ENCODE results near the gene GPR149. TPM values are rescaled to one million over a fixed set of nuclear protein-coding genes. Genes with fewer than 3 reads are reported as not detected.

The GPR149 gene
- polyA plus RNA-seq, 3 donors: not detected

- Mint-ChIP-seq H3K4me3 (no peak overlapping the region), H3K9me3 (peaks cover 0 to 7% (median 0%) of the 10 kb centered on the region in 7 donors), H3K4me1 (no peaks in the 10 kb centered on the region), H3K27me3 (ENCODE audit: low read depth in 3 of 3) (no peaks in the 10 kb centered on the region), H3K27ac (no peak overlapping the region), H3K36me3 (no peaks in the 10 kb centered on the region)
- H3K9me3 ChIP-seq (replicated peaks in 1 of 2; ENCODE audit: control insufficient read depth in 1 of 2, insufficient read depth in 1 of 2, low read length in 2 of 2): no peaks in the 10 kb centered on the region
- no peaks in the 10 kb centered on the region for H3K27me3 ChIP-seq (ENCODE audit: control insufficient read depth in 2 of 2, insufficient read depth in 2 of 2, low read length in 2 of 2)
- no peak overlapping the region for H3K4me2 ChIP-seq (replicated peaks; ENCODE audit: extremely low read depth, low read length, poor library complexity, severe bottlenecking)
- H3K4me1 ChIP-seq (ENCODE audit: control insufficient read depth in 1 of 2, insufficient read depth in 2 of 2, low read length in 2 of 2): no peaks in the 10 kb centered on the region
- H3K27ac ChIP-seq (ENCODE audit: low read depth in 1 of 2, low read length in 2 of 2): no peak overlapping the region
- no peak overlapping the region for H3K4me3 ChIP-seq (replicated peaks in 1 of 3; ENCODE audit: low read depth in 2 of 3, low read length in 3 of 3)
- intact Hi-C loops (cut with micrococcal nuclease): no loop called here
- H4K20me1 ChIP-seq (ENCODE audit: insufficient read depth, low read length): no peaks in the 10 kb centered on the region
- no peaks in the 10 kb centered on the region for H3K36me3 ChIP-seq (replicated peaks in 1 of 2; ENCODE audit: control insufficient read depth in 1 of 2, insufficient read depth in 2 of 2, low read length in 2 of 2)
- no peak overlapping the region for H3K9ac ChIP-seq (ENCODE audit: insufficient read depth, low read length, poor library complexity, severe bottlenecking)
- no peak for DNase-seq
- no peaks in the 10 kb centered on the region for H3K79me2 ChIP-seq (ENCODE audit: insufficient read depth, low read length)
- H2AFZ ChIP-seq (ENCODE audit: insufficient read depth, low read depth, low read length, poor library complexity, severe bottlenecking): no peak overlapping the region
- TF ChIP-seq, protein P1, sequence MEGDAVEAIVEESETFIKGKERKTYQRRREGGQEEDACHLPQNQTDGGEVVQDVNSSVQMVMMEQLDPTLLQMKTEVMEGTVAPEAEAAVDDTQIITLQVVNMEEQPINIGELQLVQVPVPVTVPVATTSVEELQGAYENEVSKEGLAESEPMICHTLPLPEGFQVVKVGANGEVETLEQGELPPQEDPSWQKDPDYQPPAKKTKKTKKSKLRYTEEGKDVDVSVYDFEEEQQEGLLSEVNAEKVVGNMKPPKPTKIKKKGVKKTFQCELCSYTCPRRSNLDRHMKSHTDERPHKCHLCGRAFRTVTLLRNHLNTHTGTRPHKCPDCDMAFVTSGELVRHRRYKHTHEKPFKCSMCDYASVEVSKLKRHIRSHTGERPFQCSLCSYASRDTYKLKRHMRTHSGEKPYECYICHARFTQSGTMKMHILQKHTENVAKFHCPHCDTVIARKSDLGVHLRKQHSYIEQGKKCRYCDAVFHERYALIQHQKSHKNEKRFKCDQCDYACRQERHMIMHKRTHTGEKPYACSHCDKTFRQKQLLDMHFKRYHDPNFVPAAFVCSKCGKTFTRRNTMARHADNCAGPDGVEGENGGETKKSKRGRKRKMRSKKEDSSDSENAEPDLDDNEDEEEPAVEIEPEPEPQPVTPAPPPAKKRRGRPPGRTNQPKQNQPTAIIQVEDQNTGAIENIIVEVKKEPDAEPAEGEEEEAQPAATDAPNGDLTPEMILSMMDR (IDR thresholded peaks at IDR 0.05): no peak
- no CpG with 5 or more reads among the region's 3 CpGs for WGBS (ENCODE audit: insufficient coverage)
Measured at GRCh38 chr3:154398084-154398967, 31.7 kb downstream of the GPR149 start.

- H3K79me2 ChIP-seq (ENCODE audit: insufficient read depth, low read length): no peaks in the 10 kb centered on the region
- H3K36me3 Mint-ChIP-seq: no peaks in the 10 kb centered on the region
- H3K4me1 Mint-ChIP-seq: no peaks in the 10 kb centered on the region
- no peak overlapping the region for H3K4me2 ChIP-seq (replicated peaks; ENCODE audit: extremely low read depth, low read length, poor library complexity, severe bottlenecking)
- no peak overlapping the region for H3K27ac ChIP-seq (ENCODE audit: low read depth in 1 of 2, low read length in 2 of 2)
- no peak overlapping the region for H3K4me3 ChIP-seq (replicated peaks in 1 of 3; ENCODE audit: low read depth in 2 of 3, low read length in 3 of 3)
- H3K4me3 Mint-ChIP-seq: no peak overlapping the region
- no peaks in the 10 kb centered on the region for H3K27me3 ChIP-seq (ENCODE audit: control insufficient read depth in 2 of 2, insufficient read depth in 2 of 2, low read length in 2 of 2)
- peaks cover 0 to 5% of the 10 kb centered on the region in 2 donors for H3K9me3 ChIP-seq (replicated peaks in 1 of 2; ENCODE audit: control insufficient read depth in 1 of 2, insufficient read depth in 1 of 2, low read length in 2 of 2)
- H3K9ac ChIP-seq (ENCODE audit: insufficient read depth, low read length, poor library complexity, severe bottlenecking): no peak overlapping the region
- H3K9me3 Mint-ChIP-seq: peaks cover 1 to 6% (median 3%) of the 10 kb centered on the region in 7 donors
- H4K20me1 ChIP-seq (ENCODE audit: insufficient read depth, low read length): no peaks in the 10 kb centered on the region
- TF ChIP-seq, protein P1 (IDR thresholded peaks at IDR 0.05): no peak
- no peak for DNase-seq
- no peaks in the 10 kb centered on the region for H3K36me3 ChIP-seq (replicated peaks in 1 of 2; ENCODE audit: control insufficient read depth in 1 of 2, insufficient read depth in 2 of 2, low read length in 2 of 2)
- H3K4me1 ChIP-seq (ENCODE audit: control insufficient read depth in 1 of 2, insufficient read depth in 2 of 2, low read length in 2 of 2): no peaks in the 10 kb centered on the region
- H3K27ac Mint-ChIP-seq: no peak overlapping the region
- H3K27me3 Mint-ChIP-seq (ENCODE audit: low read depth in 3 of 3): peaks cover 2% of the 10 kb centered on the region in 3 donors
- WGBS (ENCODE audit: insufficient coverage): no CpG with 5 or more reads among the region's 3 CpGs
- intact Hi-C loops (cut with micrococcal nuclease): no loop called here
- no peak overlapping the region for H2AFZ ChIP-seq (ENCODE audit: insufficient read depth, low read depth, low read length, poor library complexity, severe bottlenecking)
Measured at GRCh38 chr3:154389861-154390260, 40.1 kb downstream of the GPR149 start.

All from CD14-positive monocyte (primary cell).